A673 (cell line): ENCODE data around the gene EVX1. TPM values are rescaled to one million over a fixed set of nuclear protein-coding genes. Genes with fewer than 3 reads are reported as not detected.

Experiments
- BruUV-seq: library from RNA; stranded (reverse); fragments of 400-500 nt; replicated peaks from 2 replicates; lab custom pipeline; 2021; lab: Mats Ljungman, UMichigan
- CTCF ChIA-PET: fragments of 300-600 bp; sonication (Branson Sonifier 250); formaldehyde crosslinking; loops from one replicate; lab custom pipeline; 2022; ENCODE audit warnings: antibody characterized with exemption; lab: Charles Lee
- POLR2A ChIA-PET: fragments of 300-600 bp; sonication (Branson Sonifier 250); formaldehyde crosslinking; loops from one replicate; lab custom pipeline; 2022; ENCODE audit warnings: antibody characterized with exemption; ENCODE audit not compliant: low non-redundant PET; lab: Charles Lee
- DNase-seq: peaks from one replicate; pipeline ENCODE4 v3.0.0-alpha.2; 2015; ENCODE audit warnings: low spot score
- H3K27ac ChIP-seq: fragments of 200-600 bp; sonication (generic); 2 replicates; pipeline ENCODE4 v1.5.1; 2016; ENCODE audit warnings: mixed run types, low read depth, mild to moderate bottlenecking, mixed read lengths, antibody characterized with exemption, low read length; ENCODE audit not compliant: poor library complexity, severe bottlenecking
- H3K27me3 ChIP-seq: fragments of 200-600 bp; sonication (generic); replicated peaks from 2 replicates; pipeline ENCODE4 v1.6.1; 2017; ENCODE audit warnings: mixed run types, low read depth, mild to moderate bottlenecking, mixed read lengths, antibody characterized with exemption, low read length; ENCODE audit not compliant: insufficient read depth, poor library complexity
- H3K36me3 ChIP-seq: fragments of 200-600 bp; sonication (generic); 2 replicates; pipeline ENCODE4 v1.6.1; 2016; ENCODE audit warnings: mixed run types, mild to moderate bottlenecking, mixed read lengths, antibody characterized with exemption, low read length; ENCODE audit not compliant: insufficient read depth, poor library complexity, severe bottlenecking
- H3K4me1 ChIP-seq: fragments of 200-600 bp; sonication (generic); 2 replicates; pipeline ENCODE4 v1.6.1; 2017; ENCODE audit warnings: mixed run types, mild to moderate bottlenecking, mixed read lengths, antibody characterized with exemption, low read length; ENCODE audit not compliant: insufficient read depth, poor library complexity, severe bottlenecking
- H3K4me3 ChIP-seq: fragments of 200-600 bp; sonication (generic); 2 replicates; pipeline ENCODE4 v1.5.1; 2016; ENCODE audit warnings: low read depth, mixed run types, mild to moderate bottlenecking, mixed read lengths, low read length; ENCODE audit not compliant: poor library complexity, severe bottlenecking
- H3K9me3 ChIP-seq: fragments of 200-600 bp; sonication (generic); 2 replicates; pipeline ENCODE4 v1.6.1; 2016; ENCODE audit warnings: mixed run types, low read depth, mild to moderate bottlenecking, mixed read lengths, antibody characterized with exemption, low read length; ENCODE audit not compliant: poor library complexity, severe bottlenecking
- EZH2 ChIP-seq: fragments of 200-600 bp; sonication (generic); IDR thresholded peaks from 2 replicates; pipeline ENCODE4 v1.6.1; 2017; ENCODE audit warnings: borderline replicate concordance, low read depth, mild to moderate bottlenecking, mixed read lengths, antibody characterized with exemption, low read length; ENCODE audit not compliant: poor library complexity, severe bottlenecking
- intact Hi-C: fragments of 100-400 bp; cut with micrococcal nuclease; formaldehyde crosslinking; loops from one replicate; pipeline ENCODE4 v1.10.0; 2022; ENCODE audit not compliant: unreplicated experiment
- total RNA-seq: library from RNA; stranded (reverse); gene quantifications from 2 replicates; pipeline ENCODE4 v1.2.3, GENCODE V29; 2021
- TF ChIP-seq, protein P1 (sequence below): fragments of 300-800, 200-600 bp; sonication (generic); conservative IDR thresholded peaks from 2 replicates; pipeline ENCODE4 v1.5.1; 2017; ENCODE audit warnings: low read depth, mild to moderate bottlenecking, antibody characterized with exemption, low read length, moderate library complexity, mixed read lengths

The EVX1 gene
- total RNA-seq, 1 experiment from 2014 or later = not detected

DNA sequence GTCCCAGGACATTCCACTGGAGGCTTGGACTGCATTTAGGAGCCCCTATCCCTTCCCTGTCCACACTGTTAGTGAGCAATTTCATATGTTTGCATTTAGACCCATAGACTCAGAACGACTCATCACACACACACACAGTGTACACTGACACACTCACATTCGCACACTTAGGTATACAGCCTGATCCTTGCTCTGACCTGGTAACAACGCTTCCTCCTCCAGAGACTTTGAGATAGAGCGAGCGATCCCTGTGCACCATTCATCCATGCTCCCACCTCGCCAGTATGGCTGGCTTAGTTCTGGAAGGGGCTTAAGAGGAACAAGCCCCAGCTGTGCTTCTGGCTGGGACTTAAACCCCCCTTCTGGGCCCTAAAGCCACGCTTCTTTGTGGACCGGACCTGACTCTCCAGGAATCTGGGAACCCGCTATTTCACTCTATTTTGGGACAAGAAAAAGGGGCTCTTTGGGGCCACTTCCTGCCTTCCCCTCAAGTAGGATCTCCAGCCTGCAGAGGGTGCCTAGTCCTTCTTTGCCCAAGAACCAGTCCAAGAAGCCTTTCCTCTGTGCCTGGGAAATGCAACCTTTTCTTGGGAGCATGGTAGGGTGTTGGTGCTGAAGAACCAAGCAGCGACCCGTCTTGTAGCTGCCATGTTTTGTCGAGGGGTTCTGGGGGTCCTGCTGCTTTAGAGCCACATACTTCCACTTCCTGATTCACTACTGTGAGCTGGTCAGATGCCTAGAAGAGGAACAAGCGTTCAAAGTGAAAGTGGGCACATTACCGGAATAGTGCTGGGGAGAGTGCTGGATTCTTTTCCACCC is 41.6 kb upstream of the EVX1 start:
- no peaks in the 10 kb centered on the region for H3K9me3 ChIP-seq
- H3K27me3 ChIP-seq = peaks cover 94% of the 10 kb centered on the region
- ChIA-PET CTCF (interaction anchor here (1.2 kb wide), 1 partner anchor 720 kb away, joined by 4 read pairs; no protein-coding TSS in a partner anchor), POLR2A (no interaction called here)
- DNase-seq = no peak
- TF ChIP-seq, protein P1, sequence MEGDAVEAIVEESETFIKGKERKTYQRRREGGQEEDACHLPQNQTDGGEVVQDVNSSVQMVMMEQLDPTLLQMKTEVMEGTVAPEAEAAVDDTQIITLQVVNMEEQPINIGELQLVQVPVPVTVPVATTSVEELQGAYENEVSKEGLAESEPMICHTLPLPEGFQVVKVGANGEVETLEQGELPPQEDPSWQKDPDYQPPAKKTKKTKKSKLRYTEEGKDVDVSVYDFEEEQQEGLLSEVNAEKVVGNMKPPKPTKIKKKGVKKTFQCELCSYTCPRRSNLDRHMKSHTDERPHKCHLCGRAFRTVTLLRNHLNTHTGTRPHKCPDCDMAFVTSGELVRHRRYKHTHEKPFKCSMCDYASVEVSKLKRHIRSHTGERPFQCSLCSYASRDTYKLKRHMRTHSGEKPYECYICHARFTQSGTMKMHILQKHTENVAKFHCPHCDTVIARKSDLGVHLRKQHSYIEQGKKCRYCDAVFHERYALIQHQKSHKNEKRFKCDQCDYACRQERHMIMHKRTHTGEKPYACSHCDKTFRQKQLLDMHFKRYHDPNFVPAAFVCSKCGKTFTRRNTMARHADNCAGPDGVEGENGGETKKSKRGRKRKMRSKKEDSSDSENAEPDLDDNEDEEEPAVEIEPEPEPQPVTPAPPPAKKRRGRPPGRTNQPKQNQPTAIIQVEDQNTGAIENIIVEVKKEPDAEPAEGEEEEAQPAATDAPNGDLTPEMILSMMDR = no peak
- TF ChIP-seq EZH2 = peak; percentile 88
- intact Hi-C loops = loop anchor here (5.0 kb wide), 1 partner anchor 571 kb away; no protein-coding TSS in a partner anchor
- peak overlapping the region; percentile 29 for H3K4me3 ChIP-seq
- no peaks in the 10 kb centered on the region for H3K36me3 ChIP-seq
- H3K27ac ChIP-seq = no peak overlapping the region
- no peaks in the 10 kb centered on the region for H3K4me1 ChIP-seq
- no TSS peak for BruUV-seq

DNA sequence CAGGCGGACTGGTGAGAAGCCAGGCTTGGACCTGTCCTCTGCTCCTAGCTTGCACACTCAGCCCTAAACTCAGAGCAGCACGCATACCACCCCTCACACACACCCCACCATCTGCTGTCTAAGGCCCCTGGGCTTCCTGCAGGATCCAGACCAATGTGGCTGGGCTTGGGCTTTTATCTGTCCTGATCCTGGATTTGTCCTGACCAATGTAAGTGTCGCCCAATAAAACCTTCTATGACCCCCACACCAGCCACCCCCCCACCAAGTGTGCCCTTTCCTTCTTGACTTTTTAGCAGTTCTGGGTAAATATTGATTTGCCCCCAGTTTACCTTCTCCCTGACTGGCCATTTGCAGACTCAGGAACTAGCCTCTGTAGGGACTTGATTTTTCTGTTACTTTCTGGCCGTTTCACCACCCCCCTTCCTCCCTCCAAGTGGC is 41.0 kb upstream of the EVX1 start:
- no peak overlapping the region for H3K27ac ChIP-seq
- DNase-seq = no peak
- POLR2A ChIA-PET = no interaction called here
- CTCF ChIA-PET = interaction anchor here (1.2 kb wide), 1 partner anchor 720 kb away, joined by 4 read pairs; no protein-coding TSS in a partner anchor
- intact Hi-C loops = loop anchor here (5.0 kb wide), 1 partner anchor 571 kb away; no protein-coding TSS in a partner anchor
- BruUV-seq = no TSS peak
- no peak for TF ChIP-seq EZH2
- TF ChIP-seq, protein P1 = no peak
- H3K4me1 ChIP-seq = no peaks in the 10 kb centered on the region
- H3K36me3 ChIP-seq = no peaks in the 10 kb centered on the region
- no peaks in the 10 kb centered on the region for H3K9me3 ChIP-seq
- no peak overlapping the region for H3K4me3 ChIP-seq
- H3K27me3 ChIP-seq = peaks cover 94% of the 10 kb centered on the region

DNA sequence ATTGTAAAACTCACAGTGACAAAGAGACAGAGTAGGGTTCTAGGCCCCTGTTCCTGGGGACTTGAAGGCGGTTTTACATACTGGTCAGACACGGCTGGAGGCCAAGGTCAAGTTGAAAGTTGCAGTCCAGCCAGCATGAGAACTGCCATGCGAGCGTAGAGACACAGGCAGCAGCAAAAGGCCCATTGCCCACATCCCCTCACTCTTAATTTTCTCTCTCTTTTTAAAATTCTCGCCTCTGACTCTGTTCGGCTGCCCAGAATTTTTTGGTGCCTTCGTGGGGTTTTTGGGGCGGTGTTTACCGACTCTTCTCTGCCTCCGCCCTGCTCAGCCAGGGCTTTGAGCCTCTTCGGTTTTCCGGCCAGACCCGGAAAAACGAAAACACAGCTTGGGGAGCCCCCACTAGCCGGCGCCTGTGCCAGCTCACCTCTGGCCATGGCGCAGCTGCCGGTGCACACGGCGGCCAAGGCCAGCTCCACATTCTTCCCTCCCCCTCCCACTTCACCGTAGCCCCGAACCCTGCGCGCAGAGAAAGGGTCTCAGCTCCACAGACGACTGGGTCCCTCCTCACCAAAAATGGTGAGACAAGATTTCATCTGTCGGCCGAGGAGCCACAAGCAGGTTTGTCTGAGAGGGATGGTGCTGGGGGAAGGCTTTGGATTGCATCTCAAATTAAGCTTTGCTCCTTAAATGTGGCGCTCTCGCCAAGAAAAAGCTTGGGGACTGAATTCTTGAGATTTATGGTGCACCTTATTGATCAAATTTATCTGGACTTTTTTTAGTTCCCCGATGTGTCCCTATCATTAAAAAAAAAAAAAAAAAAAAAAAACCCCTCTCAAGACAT is 40.4 kb upstream of the EVX1 start:
- BruUV-seq = no TSS peak
- TF ChIP-seq, protein P1 = no peak
- TF ChIP-seq EZH2 = no peak
- intact Hi-C loops = loop anchor here (5.0 kb wide), 1 partner anchor 570 kb away; no protein-coding TSS in a partner anchor
- DNase-seq = no peak
- ChIA-PET CTCF (interaction anchor here (1.2 kb wide), 1 partner anchor 719 kb away, joined by 4 read pairs; no protein-coding TSS in a partner anchor), POLR2A (no interaction called here)
- Histone ChIP-seq H3K9me3 (no peaks in the 10 kb centered on the region), H3K27ac (no peak overlapping the region), H3K36me3 (no peaks in the 10 kb centered on the region), H3K4me1 (no peaks in the 10 kb centered on the region), H3K4me3 (no peak overlapping the region), H3K27me3 (peaks cover 94% of the 10 kb centered on the region)
